Measurements from ENCODE around the gene TAF11L8.
"Not testable (repeated sequence)": the region's sequence is repeated elsewhere in the genome, so short reads cannot be mapped to it uniquely, and the experiment has no call there.

TAF11L8 gene

DNA sequence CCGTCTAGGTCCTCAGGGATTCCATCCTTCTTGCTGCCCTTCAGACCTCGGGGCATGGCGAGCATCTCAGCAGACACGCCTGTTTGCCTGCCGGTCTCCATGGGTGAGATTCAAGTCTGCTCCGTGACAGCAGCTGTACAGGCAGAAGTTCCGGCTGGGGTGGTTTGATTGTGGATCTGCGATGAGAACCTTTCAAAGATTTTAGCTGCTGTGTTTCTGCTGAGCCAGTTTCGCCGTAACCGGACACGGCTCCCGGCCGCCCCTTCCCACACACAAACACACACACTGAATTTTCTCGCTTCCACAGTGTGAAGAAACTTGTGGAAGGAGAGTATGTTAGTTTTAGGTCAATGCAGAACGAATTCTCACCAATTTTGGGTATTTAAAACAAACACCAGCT, at the start of gene TAF11L8:
TSS of gene TAF11L8 (minus strand) at position 101 of the 400 bp plus-strand sequence.
- not testable (repeated sequence) for DNase-seq (ENCODE audit: low read depth)

DNA sequence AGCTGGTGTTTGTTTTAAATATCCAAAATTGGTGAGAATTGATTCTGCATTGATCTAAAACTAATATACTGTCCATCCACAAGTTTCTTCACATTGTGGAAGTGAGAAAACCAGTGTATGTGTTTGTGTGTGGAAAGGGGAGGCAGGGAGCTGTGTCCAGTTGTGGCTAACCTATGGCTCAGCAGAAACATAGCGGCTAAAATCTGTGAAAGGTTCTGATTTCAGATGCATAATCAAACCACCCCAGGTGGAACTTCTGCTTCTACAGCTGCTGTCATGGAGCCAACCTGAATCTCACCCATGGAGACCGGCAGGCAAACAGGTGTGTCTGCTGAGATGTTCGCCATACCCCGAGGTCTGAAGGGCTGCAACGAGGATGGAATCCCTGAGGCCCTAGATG, 43.4 kb upstream of the TAF11L8 start, which contains the start of gene TAF11L14:
TSS of gene TAF11L14 (plus strand) at position 301 of the 400 bp plus-strand sequence.
- no peak for DNase-seq (ENCODE audit: low read depth)

DNA sequence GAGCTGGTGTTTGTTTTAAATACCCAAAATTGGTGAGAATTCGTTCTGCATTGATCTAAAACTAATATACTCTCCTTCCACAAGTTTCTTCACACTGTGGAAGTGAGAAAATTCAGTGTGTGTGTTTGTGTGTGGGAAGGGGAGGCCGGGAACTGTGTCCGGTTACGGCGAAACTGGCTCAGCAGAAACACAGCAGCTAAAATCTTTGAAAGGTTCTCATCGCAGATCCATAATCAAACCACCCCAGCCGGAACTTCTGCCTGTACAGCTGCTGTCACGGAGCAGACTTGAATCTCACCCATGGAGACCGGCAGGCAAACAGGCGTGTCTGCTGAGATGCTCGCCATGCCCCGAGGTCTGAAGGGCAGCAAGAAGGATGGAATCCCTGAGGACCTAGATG, 41.0 kb upstream of the TAF11L8 start, which contains the start of gene TAF11L13:
TSS of gene TAF11L13 (plus strand) at position 301 of the 400 bp plus-strand sequence.
- DNase-seq (ENCODE audit: low read depth) = not testable (repeated sequence)

DNA sequence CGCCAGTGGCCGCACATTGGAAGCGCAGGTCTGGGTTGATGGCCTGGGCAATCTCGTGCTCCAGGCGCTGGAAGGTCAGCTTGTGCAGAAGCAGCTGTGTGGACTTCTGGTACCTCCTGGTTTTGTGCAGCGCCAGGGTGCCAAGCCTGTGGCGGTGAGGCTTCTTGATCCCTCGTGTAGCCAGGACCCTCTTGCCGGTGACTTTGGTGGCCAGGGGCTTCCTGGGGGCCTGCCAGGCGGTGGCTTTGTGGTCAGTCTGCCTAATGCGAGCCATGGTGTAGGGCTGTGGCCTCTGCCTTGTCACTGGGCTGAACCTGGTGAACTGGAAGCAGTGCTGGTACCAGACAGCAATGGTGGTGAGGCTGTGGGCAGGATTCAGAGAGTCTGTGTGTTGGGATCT, 34.9 kb upstream of the TAF11L8 start:
- DNase-seq (ENCODE audit: low read depth) = no peak

DNA sequence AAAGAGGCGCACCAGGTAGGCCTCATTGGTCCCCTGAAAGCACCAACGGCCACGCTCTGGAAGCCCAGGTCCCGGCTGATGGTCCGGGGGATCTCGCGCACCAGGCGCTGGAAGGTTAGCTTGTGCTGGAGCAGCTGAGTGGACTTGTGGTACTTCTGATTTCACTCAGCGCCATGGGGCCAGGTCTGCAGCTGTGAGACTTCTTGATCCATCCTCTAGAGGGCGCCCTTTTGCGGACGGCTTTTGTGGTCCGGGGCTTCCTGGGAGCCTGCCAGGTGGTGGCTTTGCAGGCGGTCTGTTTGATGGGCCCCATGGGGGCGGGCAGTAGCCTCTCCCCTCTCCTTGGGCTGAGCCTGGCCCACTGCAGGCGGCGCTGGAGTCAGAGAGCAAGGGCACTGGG, 29.9 kb upstream of the TAF11L8 start:
- DNase-seq (ENCODE audit: low read depth) = no peak

DNA sequence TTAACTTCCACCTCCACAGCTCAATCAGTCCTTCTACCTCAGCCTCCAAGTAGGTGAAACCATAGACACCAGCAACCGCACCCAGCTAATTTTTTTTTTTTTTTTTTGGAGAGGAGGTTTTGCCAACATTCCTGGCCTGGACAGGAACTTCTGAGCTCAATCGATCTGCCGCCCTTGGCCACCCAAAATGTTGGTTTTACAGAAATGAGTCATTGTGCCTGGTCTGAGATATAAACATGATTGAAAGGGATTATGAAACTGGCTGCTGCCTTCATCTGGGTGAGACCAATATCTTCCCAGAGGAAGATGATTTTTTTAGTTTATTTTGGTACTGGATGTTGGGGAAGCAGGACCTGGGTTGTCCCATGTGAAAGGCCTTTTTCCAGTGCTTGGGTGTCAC, 28.6 kb upstream of the TAF11L8 start:
- no peak for DNase-seq (ENCODE audit: low read depth)

DNA sequence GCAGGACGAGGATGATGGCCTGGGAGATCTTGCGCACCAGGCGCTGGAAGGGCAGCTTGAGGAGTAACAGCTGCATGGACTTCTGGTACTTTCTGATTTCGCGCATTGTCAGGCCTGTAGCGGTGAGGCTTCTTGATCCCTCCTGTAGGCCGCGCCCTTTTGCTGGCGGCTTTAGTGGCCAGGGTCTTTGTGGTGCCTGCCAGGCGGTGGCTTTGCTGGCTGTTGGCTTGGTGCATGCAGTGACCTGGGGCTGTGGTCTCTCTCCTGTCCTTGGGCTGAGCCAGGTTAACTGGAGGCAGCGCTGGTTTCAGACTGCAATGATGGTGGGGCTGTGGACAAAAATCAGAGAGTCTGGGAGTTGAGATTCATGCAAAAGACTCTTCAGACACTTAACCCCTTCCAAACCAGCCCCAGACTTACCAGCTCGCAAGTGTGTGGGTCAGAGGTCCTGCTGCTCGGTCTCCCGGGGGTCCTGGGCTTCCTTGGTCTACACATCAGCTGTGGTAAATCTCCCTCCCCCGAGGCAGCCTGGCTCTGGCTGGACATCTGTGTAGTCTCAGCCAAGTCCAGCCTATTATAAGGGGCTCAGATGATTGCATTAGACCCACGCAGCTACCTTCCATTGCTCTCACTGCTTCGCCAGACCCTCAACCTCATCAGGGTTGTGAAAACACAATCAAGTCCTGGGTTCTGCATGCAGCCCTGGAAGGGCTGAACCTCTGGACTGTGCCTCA, 24.3 kb upstream of the TAF11L8 start:
- no peak for DNase-seq (ENCODE audit: low read depth)

DNA sequence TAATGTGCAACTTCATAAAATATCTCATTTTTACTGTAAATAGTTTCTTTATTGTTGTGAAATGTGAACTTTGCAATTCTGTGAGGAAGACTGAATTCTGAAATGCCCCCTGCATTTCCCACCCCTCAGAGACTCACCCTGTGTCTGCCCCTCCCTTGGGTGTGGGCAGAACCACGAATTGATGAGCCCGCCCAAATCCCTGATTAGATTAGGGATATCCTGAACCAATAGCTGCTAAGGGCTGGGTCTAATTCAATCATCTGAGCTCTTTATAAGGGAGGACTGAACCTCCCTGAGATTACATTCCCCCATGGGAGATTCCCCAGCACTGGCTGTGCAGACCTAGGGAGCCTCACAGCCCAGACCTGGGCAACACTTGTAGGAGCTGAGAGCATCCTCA, 19.3 kb upstream of the TAF11L8 start, which contains the start of gene TAF11L12:
TSS of gene TAF11L12 (plus strand) at position 301 of the 400 bp plus-strand sequence.
- DNase-seq (ENCODE audit: low read depth) = not testable (repeated sequence)

DNA sequence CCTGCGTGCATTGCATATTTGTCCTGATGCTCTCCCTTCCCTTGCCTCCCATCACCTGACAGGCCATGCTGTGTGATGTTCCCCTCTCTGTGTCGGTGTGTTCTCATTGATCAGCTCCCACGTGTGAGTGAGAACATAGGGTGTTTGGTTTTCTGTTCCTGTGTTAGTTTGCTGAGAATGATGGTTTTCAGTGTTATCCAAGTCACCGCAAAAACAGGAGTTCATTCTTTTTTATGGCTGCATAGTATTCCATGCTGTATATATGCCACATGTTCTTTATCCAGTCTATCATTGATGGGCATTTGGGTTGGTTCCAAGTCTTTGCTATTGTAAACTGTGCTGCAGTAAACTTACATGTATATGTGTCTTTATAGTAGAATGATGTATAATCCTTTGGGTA, 16.7 kb upstream of the TAF11L8 start:
- DNase-seq (ENCODE audit: low read depth) = not testable (repeated sequence)

DNA sequence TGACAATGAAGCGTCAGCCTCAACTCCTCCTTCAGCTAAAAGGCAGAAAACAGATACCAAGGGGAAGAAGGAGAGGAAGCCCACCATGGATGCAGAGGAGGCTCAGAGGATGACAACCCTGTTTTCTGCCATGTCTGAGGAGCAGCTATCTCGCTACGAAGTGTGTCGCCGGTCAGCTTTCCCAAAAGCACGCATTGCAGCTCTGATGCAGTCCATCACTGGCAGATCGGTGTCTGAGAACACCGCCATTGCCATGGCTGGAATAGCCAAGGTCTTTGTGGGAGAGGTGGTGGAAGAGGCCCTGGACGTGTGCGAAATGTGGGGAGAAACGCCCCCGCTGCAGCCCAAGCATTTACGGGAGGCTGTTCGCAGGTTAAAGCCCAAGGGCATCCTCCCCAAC, 14.2 kb upstream of the TAF11L8 start:
- no peak for DNase-seq (ENCODE audit: low read depth)

DNA sequence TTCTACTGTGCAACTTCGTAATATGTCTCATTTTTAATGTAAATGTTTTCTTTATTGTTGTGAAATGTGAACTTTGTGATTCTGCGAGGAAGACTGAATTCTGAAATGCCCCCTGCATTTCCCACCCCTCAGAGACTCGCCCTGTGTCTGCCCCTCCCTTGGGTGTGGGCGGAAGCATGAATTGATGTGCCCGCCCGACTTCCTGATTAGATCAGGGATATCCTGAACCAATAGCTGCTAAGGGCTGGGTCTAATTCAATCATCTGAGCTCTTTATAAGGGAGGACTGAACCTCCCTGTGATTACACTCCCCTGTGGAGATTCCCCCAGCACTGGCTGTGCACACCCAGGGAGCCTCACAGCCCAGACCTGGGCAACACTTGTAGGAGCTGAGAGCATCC, 13.1 kb upstream of the TAF11L8 start, which contains the start of gene TAF11L11:
TSS of gene TAF11L11 (plus strand) at position 304 of the 400 bp plus-strand sequence.
- DNase-seq (ENCODE audit: low read depth) = not testable (repeated sequence)

DNA sequence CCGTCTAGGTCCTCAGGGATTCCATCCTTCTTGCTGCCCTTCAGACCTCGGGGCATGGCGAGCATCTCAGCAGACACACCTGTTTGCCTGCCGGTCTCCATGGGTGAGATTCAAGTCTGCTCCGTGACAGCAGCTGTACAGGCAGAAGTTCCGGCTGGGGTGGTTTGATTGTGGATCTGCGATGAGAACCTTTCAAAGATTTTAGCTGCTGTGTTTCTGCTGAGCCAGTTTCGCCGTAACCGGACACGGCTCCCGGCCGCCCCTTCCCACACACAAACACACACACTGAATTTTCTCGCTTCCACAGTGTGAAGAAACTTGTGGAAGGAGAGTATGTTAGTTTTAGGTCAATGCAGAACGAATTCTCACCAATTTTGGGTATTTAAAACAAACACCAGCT, 7.0 kb upstream of the TAF11L8 start, which contains the start of gene TAF11L10:
TSS of gene TAF11L10 (minus strand) at position 101 of the 400 bp plus-strand sequence.
- DNase-seq (ENCODE audit: low read depth) = not testable (repeated sequence)

DNA sequence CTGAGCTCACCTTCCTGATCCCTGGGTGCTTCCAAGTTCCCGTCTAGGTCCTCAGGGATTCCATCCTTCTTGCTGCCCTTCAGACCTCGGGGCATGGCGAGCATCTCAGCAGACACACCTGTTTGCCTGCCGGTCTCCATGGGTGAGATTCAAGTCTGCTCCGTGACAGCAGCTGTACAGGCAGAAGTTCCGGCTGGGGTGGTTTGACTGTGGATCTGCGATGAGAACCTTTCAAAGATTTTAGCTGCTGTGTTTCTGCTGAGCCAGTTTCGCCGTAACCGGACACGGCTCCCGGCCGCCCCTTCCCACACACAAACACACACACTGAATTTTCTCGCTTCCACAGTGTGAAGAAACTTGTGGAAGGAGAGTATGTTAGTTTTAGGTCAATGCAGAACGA, 3.5 kb upstream of the TAF11L8 start, which contains the start of gene TAF11L9:
TSS of gene TAF11L9 (minus strand) at position 140 of the 400 bp plus-strand sequence.
- not testable (repeated sequence) for DNase-seq (ENCODE audit: low read depth)

DNA sequence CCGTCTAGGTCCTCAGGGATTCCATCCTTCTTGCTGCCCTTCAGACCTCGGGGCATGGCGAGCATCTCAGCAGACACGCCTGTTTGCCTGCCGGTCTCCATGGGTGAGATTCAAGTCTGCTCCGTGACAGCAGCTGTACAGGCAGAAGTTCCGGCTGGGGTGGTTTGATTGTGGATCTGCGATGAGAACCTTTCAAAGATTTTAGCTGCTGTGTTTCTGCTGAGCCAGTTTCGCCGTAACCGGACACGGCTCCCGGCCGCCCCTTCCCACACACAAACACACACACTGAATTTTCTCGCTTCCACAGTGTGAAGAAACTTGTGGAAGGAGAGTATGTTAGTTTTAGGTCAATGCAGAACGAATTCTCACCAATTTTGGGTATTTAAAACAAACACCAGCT, 5.1 kb downstream of the TAF11L8 start, which contains the start of gene TAF11L7:
TSS of gene TAF11L7 (minus strand) at position 101 of the 400 bp plus-strand sequence.
- DNase-seq (ENCODE audit: low read depth) = not testable (repeated sequence)
